Keratinocyte (primary cell): Measurements from ENCODE around the gene G6PC3. TPM values are rescaled to one million over a fixed set of nuclear protein-coding genes. Genes with fewer than 3 reads are reported as not detected.
A peak's percentile ranks its signal among the peaks of the same experiment; 100 is the strongest.

Experiments used
- DNase-seq: peaks from one replicate; pipeline ENCODE4 v3.0.0-alpha.2; 2011; ENCODE audit warnings: low read depth, missing footprints, low spot score
- FAIRE-seq: peaks from 2 replicates; lab custom pipeline; 2011; peaks lifted over from hg19 to GRCh38; lab: Jason Lieb, UNC
- H2AFZ ChIP-seq: 2 replicates; pipeline ENCODE4 v1.6.0; 2012; ENCODE audit warnings: low read length, control low read depth, inconsistent platforms; ENCODE audit not compliant: control insufficient read depth
- H3K27ac ChIP-seq: 2 replicates; pipeline ENCODE4 v1.5.1; 2011; ENCODE audit warnings: low read length; ENCODE audit not compliant: control insufficient read depth, insufficient read depth
- H3K27me3 ChIP-seq: 3 replicates; pipeline ENCODE4 v1.6.0; 2011; ENCODE audit warnings: low read length; ENCODE audit not compliant: control insufficient read depth, insufficient read depth; ENCODE audit errors: extremely low read depth
- H3K36me3 ChIP-seq, 2 experiments: 2 replicates in 1 of 2; 3 replicates in 1 of 2; pipeline ENCODE4 v1.5.1; 2011; ENCODE audit warnings: low read length in 2 of 2, mild to moderate bottlenecking in 1 of 2; ENCODE audit not compliant: control insufficient read depth in 2 of 2, insufficient read depth in 2 of 2; ENCODE audit errors: extremely low read depth in 1 of 2
- H3K4me1 ChIP-seq: 3 replicates; pipeline ENCODE4 v1.5.1; 2011; ENCODE audit warnings: low read length; ENCODE audit not compliant: control insufficient read depth, insufficient read depth; ENCODE audit errors: extremely low read depth
- H3K4me2 ChIP-seq: 3 replicates; pipeline ENCODE4 v1.6.0; 2011; ENCODE audit warnings: low read depth, low read length; ENCODE audit not compliant: control insufficient read depth, insufficient read depth; ENCODE audit errors: extremely low read depth
- H3K4me3 ChIP-seq, 3 experiments: fragments of 200-600 bp in 1 of 3; sonication (generic) in 1 of 3; 2 replicates in 2 of 3; 3 replicates in 1 of 3; pipeline ENCODE4 v1.5.1; 2011 to 2016; ENCODE audit warnings: low read length in 3 of 3, mild to moderate bottlenecking in 3 of 3, control low read depth in 2 of 3, inconsistent platforms in 1 of 3, low read depth in 1 of 3, mixed read lengths in 1 of 3, mixed run types in 1 of 3, moderate library complexity in 1 of 3; ENCODE audit not compliant: control insufficient read depth in 2 of 3, insufficient read depth in 2 of 3; ENCODE audit errors: extremely low read depth in 1 of 3
- H3K79me2 ChIP-seq: 2 replicates; pipeline ENCODE4 v1.6.0; 2012; ENCODE audit warnings: low read length; ENCODE audit not compliant: control insufficient read depth, insufficient read depth
- H3K9ac ChIP-seq: 3 replicates; pipeline ENCODE4 v1.6.0; 2011; ENCODE audit warnings: low read length; ENCODE audit not compliant: control insufficient read depth, insufficient read depth; ENCODE audit errors: extremely low read depth
- H3K9me1 ChIP-seq: 3 replicates; pipeline ENCODE4 v1.6.0; 2011; ENCODE audit warnings: low read length; ENCODE audit not compliant: control insufficient read depth, insufficient read depth; ENCODE audit errors: extremely low read depth
- H3K9me3 ChIP-seq: 2 replicates; pipeline ENCODE4 v1.5.1; 2012; ENCODE audit warnings: low read depth, low read length; ENCODE audit not compliant: control insufficient read depth
- H4K20me1 ChIP-seq: 3 replicates; pipeline ENCODE4 v1.6.0; 2011; ENCODE audit warnings: low read length; ENCODE audit not compliant: control insufficient read depth, insufficient read depth; ENCODE audit errors: extremely low read depth
- EZH2 ChIP-seq: IDR thresholded peaks from one replicate; pipeline ENCODE4 v1.6.1; 2012; ENCODE audit warnings: inconsistent platforms, mild to moderate bottlenecking, low read length, moderate library complexity
- dilution Hi-C: fragments of 300-500 bp; cut with MboI; formaldehyde crosslinking; loops from one replicate; pipeline ENCODE4 v1.7.0; 2020; ENCODE audit warnings: low sequenced_read_pairs; ENCODE audit not compliant: extremely low pct_ligation_motif_present
- polyA plus RNA-seq, 5 experiments: library from polyadenylated mRNA; depleted of rRNA in 3 of 5; stranded (reverse) in 3 of 5; stranded (forward) in 1 of 5; unstranded in 1 of 5; fragments of >200 nt; gene quantifications; 1 replicate in 1 of 5; 2 replicates in 3 of 5; 3 replicates in 1 of 5; pipeline versions ENCODE4 v1.2.1 to v1.2.3, GENCODE V29; 2011 to 2012; ENCODE audit warnings: missing spikeins in 2 of 5, low read depth in 1 of 5, low replicate concordance in 1 of 5
- TF ChIP-seq, protein P1 (sequence below), 3 experiments: IDR thresholded peaks in 1 of 3; conservative IDR thresholded peaks in 1 of 3; optimal IDR thresholded peaks in 1 of 3; 2 replicates in 2 of 3; 3 replicates in 1 of 3; pipeline versions ENCODE3 to v1.5.1; 2011; ENCODE audit warnings: low read length in 3 of 3, mild to moderate bottlenecking in 3 of 3, moderate library complexity in 2 of 3, control low read depth in 1 of 3, inconsistent platforms in 1 of 3; ENCODE audit not compliant: insufficient read depth in 2 of 3; ENCODE audit errors: extremely low read depth in 1 of 3

G6PC3 gene
- polyA plus RNA-seq, 1 donor (not counting 4 experiments of a cell fraction or from before 2014, with no cell fraction given): 28.0 TPM

DNA sequence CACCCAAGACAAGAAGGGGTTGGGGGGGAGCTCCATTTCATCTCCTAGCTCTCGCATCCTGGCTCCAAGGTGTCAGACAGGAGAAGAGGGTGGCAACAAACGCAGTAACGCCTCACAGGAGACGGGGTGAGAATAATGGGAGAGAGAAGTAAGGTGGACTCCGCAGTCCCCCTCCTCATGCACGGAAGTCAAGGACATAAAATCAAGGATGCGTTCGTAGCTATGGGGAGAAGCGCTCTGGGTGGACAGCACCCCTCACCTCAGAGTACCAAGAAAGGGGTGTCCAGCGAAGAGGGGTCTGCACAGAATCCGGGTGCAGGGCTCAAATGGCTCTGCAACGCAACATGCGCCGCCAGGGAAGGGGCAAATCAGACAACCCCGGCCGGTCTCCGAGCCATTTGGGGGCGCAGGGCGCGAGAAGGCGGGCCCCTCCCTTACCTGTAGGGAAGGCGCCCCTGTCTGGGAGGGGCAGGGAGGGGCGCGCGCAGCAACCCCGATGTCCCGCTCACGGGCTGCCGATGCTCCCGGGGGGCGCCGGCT lies 52.4 kb downstream of the G6PC3 start:
- Histone ChIP-seq H3K4me3 (peak overlapping the region; percentile 49 to 70 (median 68)), H3K27ac (peak overlapping the region; percentile 18), H3K79me2 (no peaks in the 10 kb centered on the region), H4K20me1 (no peaks in the 10 kb centered on the region), H3K9me1 (no peaks in the 10 kb centered on the region), H3K4me2 (peak overlapping the region; percentile 64), H3K36me3 (no peaks in the 10 kb centered on the region), H3K4me1 (peaks cover 9% of the 10 kb centered on the region), H3K9me3 (no peaks in the 10 kb centered on the region), H3K9ac (peak overlapping the region; percentile 78), H3K27me3 (peaks cover 9% of the 10 kb centered on the region), H2AFZ (no peak overlapping the region)
- dilution Hi-C loops: no loop called here
- FAIRE-seq: no peak
- peak; percentile 31 for TF ChIP-seq EZH2
- TF ChIP-seq, protein P1, sequence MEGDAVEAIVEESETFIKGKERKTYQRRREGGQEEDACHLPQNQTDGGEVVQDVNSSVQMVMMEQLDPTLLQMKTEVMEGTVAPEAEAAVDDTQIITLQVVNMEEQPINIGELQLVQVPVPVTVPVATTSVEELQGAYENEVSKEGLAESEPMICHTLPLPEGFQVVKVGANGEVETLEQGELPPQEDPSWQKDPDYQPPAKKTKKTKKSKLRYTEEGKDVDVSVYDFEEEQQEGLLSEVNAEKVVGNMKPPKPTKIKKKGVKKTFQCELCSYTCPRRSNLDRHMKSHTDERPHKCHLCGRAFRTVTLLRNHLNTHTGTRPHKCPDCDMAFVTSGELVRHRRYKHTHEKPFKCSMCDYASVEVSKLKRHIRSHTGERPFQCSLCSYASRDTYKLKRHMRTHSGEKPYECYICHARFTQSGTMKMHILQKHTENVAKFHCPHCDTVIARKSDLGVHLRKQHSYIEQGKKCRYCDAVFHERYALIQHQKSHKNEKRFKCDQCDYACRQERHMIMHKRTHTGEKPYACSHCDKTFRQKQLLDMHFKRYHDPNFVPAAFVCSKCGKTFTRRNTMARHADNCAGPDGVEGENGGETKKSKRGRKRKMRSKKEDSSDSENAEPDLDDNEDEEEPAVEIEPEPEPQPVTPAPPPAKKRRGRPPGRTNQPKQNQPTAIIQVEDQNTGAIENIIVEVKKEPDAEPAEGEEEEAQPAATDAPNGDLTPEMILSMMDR (optimal IDR thresholded peaks at IDR 0.05 in 1 of 3, IDR thresholded peaks at IDR 0.05 in 1 of 3, conservative IDR thresholded peaks at IDR 0.05 in 1 of 3; ENCODE audit: extremely low read depth in 1 of 3, insufficient read depth in 2 of 3, low read length in 3 of 3): no peak
- DNase-seq: no peak

GRCh38 chr17:44123356-44124117 lies 53.0 kb downstream of the G6PC3 start, which contains the start of gene HDAC5:
HDAC5 (minus strand) TSS chr17:44123641; CDS start chr17:44117515, 6,126 bp downstream.
- H3K79me2 ChIP-seq: no peaks in the 10 kb centered on the region
- no peaks in the 10 kb centered on the region for H3K36me3 ChIP-seq
- H3K9ac ChIP-seq: peak within 1 kb of the TSS; percentile 97
- peak within 1 kb of the TSS; percentile 70 to 87 (median 73) for H3K4me3 ChIP-seq
- H3K9me1 ChIP-seq: no peaks in the 10 kb centered on the region
- peak within 1 kb of the TSS; percentile 95 for H3K27ac ChIP-seq
- H2AFZ ChIP-seq: peak within 1 kb of the TSS; percentile 98
- H3K4me1 ChIP-seq: peaks cover 9% of the 10 kb centered on the region
- no peak for TF ChIP-seq EZH2
- TF ChIP-seq, protein P1 (optimal IDR thresholded peaks at IDR 0.05 in 1 of 3, IDR thresholded peaks at IDR 0.05 in 1 of 3, conservative IDR thresholded peaks at IDR 0.05 in 1 of 3; ENCODE audit: extremely low read depth in 1 of 3, insufficient read depth in 2 of 3, low read length in 3 of 3): peak; percentile 43 to 69 (median 63)
- H3K27me3 ChIP-seq: peaks cover 9% of the 10 kb centered on the region
- dilution Hi-C loops: no loop called here
- no peaks in the 10 kb centered on the region for H4K20me1 ChIP-seq
- peak within 1 kb of the TSS; percentile 96 for H3K4me2 ChIP-seq
- H3K9me3 ChIP-seq: no peaks in the 10 kb centered on the region
- FAIRE-seq: peak; percentile 9
- no peak for DNase-seq
